H9 (cell line): ENCODE data around the gene SPTBN5. TPM values are rescaled to one million over a fixed set of nuclear protein-coding genes. Genes with fewer than 3 reads are reported as not detected.

Source experiments
- DNase-seq: peaks from one replicate; pipeline ENCODE4 v3.0.0-alpha.2; 2017
- H2AFZ ChIP-seq: one replicate; pipeline ENCODE4 v1.6.1; 2013; ENCODE audit warnings: mild to moderate bottlenecking, low read length, control low read depth, moderate library complexity
- H2AK5ac ChIP-seq: 2 replicates; pipeline ENCODE4 v1.6.1; 2013; ENCODE audit warnings: low read length, control low read depth, mixed read lengths; ENCODE audit not compliant: insufficient read length
- H2BK120ac ChIP-seq: one replicate; pipeline ENCODE4 v1.6.1; 2013; ENCODE audit warnings: low read depth, mild to moderate bottlenecking, low read length, control low read depth, inconsistent platforms; ENCODE audit not compliant: poor library complexity, severe bottlenecking
- H2BK12ac ChIP-seq: 2 replicates; pipeline ENCODE4 v1.6.1; 2013; ENCODE audit warnings: low read length, control low read depth, mixed read lengths, low read depth; ENCODE audit not compliant: insufficient read length
- H2BK15ac ChIP-seq: 2 replicates; pipeline ENCODE4 v1.6.1; 2013; ENCODE audit warnings: low read depth, low read length, control low read depth
- H2BK20ac ChIP-seq: one replicate; pipeline ENCODE4 v1.6.1; 2013; ENCODE audit warnings: low read depth, mild to moderate bottlenecking, low read length, control low read depth, inconsistent platforms; ENCODE audit not compliant: poor library complexity, severe bottlenecking
- H2BK5ac ChIP-seq: 2 replicates; pipeline ENCODE4 v1.6.1; 2013; ENCODE audit warnings: low read length, control low read depth, mixed read lengths; ENCODE audit not compliant: insufficient read length
- H3K14ac ChIP-seq: 2 replicates; pipeline ENCODE4 v1.6.1; 2013; ENCODE audit warnings: low read length, control low read depth; ENCODE audit not compliant: insufficient read depth
- H3K18ac ChIP-seq: 2 replicates; pipeline ENCODE4 v1.6.1; 2013; ENCODE audit warnings: low read depth, mild to moderate bottlenecking, mixed read lengths, low read length, control low read depth; ENCODE audit not compliant: insufficient read length
- H3K23ac ChIP-seq: 2 replicates; pipeline ENCODE4 v1.6.1; 2013; ENCODE audit warnings: low read length, control low read depth, mixed read lengths, low read depth; ENCODE audit not compliant: insufficient read length
- H3K23me2 ChIP-seq: 2 replicates; pipeline ENCODE4 v1.6.1; 2013; ENCODE audit warnings: low read depth, mild to moderate bottlenecking, mixed read lengths, low read length, control low read depth; ENCODE audit not compliant: insufficient read length, poor library complexity, severe bottlenecking
- H3K27ac ChIP-seq: 2 replicates; pipeline ENCODE4 v1.5.1; 2013; ENCODE audit warnings: low read length, control low read depth, mixed read lengths, low read depth; ENCODE audit not compliant: insufficient read length
- H3K27me3 ChIP-seq: 2 replicates; pipeline ENCODE4 v1.6.1; 2013; ENCODE audit warnings: low read length, control low read depth, inconsistent platforms; ENCODE audit not compliant: insufficient read depth
- H3K4ac ChIP-seq: 2 replicates; pipeline ENCODE4 v1.6.1; 2013; ENCODE audit warnings: low read depth, mild to moderate bottlenecking, control low read depth, inconsistent platforms, low read length, moderate library complexity
- H3K4me1 ChIP-seq: 2 replicates; pipeline ENCODE4 v1.6.1; 2013; ENCODE audit warnings: low read length, control low read depth, inconsistent platforms; ENCODE audit not compliant: insufficient read depth
- H3K4me2 ChIP-seq: 2 replicates; pipeline ENCODE4 v1.6.1; 2013; ENCODE audit warnings: low read length, control low read depth, mixed read lengths; ENCODE audit not compliant: insufficient read length, insufficient read depth
- H3K56ac ChIP-seq: 2 replicates; pipeline ENCODE4 v1.6.1; 2013; ENCODE audit warnings: low read depth, mild to moderate bottlenecking, mixed read lengths, low read length, control low read depth; ENCODE audit not compliant: insufficient read length
- H3K79me1 ChIP-seq: 2 replicates; pipeline ENCODE4 v1.6.1; 2013; ENCODE audit warnings: low read depth, mild to moderate bottlenecking, moderate library complexity, low read length, control low read depth, inconsistent platforms; ENCODE audit not compliant: insufficient read depth, poor library complexity, severe bottlenecking
- H3K79me2 ChIP-seq: 2 replicates; pipeline ENCODE4 v1.6.1; 2013; ENCODE audit warnings: low read length, control low read depth, inconsistent platforms; ENCODE audit not compliant: insufficient read depth
- H3K9ac ChIP-seq: 2 replicates; pipeline ENCODE4 v1.6.1; 2013; ENCODE audit warnings: low read length, control low read depth, mixed read lengths; ENCODE audit not compliant: insufficient read length; ENCODE audit errors: extremely low read depth
- H3K9me3 ChIP-seq: one replicate; pipeline ENCODE4 v1.6.1; 2013; ENCODE audit warnings: low read depth, low read length, inconsistent platforms; ENCODE audit not compliant: control insufficient read depth
- H3T11ph ChIP-seq: one replicate; pipeline ENCODE4 v1.6.1; 2013; ENCODE audit warnings: mild to moderate bottlenecking, low read length, control low read depth, inconsistent platforms
- H4K20me1 ChIP-seq: one replicate; pipeline ENCODE4 v1.6.1; 2013; ENCODE audit not compliant: control insufficient read depth, insufficient read length, insufficient read depth
- H4K5ac ChIP-seq: 2 replicates; pipeline ENCODE4 v1.6.1; 2013; ENCODE audit warnings: low read depth, mild to moderate bottlenecking, mixed read lengths, low read length, control low read depth; ENCODE audit not compliant: insufficient read length
- H4K8ac ChIP-seq: replicated peaks from 2 replicates; pipeline ENCODE4 v1.6.1; 2013; ENCODE audit warnings: low read length, control low read depth, mixed read lengths, low read depth; ENCODE audit not compliant: insufficient read length
- H4K91ac ChIP-seq: 2 replicates; pipeline ENCODE4 v1.6.1; 2013; ENCODE audit warnings: low read depth, mild to moderate bottlenecking, moderate library complexity, mixed read lengths, low read length, control low read depth; ENCODE audit not compliant: insufficient read length
- H3K27ac Mint-ChIP-seq, 3 experiments: 2 replicates in 2 of 3; 3 replicates in 1 of 3; pipeline ENCODE4 v1.8.0; 2020 to 2021; ENCODE audit warnings: mixed read lengths in 3 of 3, mild to moderate bottlenecking in 1 of 3, moderate library complexity in 1 of 3
- H3K27me3 Mint-ChIP-seq: 2 replicates; pipeline ENCODE4 v1.8.0; 2021; ENCODE audit warnings: low read depth, mild to moderate bottlenecking, moderate library complexity, mixed read lengths
- H3K36me3 Mint-ChIP-seq, 3 experiments: 2 replicates in 2 of 3; 3 replicates in 1 of 3; pipeline ENCODE4 v1.8.0; 2020 to 2021; ENCODE audit warnings: low read depth in 3 of 3, mixed read lengths in 3 of 3; ENCODE audit not compliant: insufficient read depth in 1 of 3
- H3K4me1 Mint-ChIP-seq, 2 experiments: 2 replicates each; pipeline ENCODE4 v1.8.0; 2020; ENCODE audit warnings: mixed read lengths in 2 of 2
- H3K4me3 Mint-ChIP-seq, 2 experiments: 2 replicates in 1 of 2; 3 replicates in 1 of 2; pipeline ENCODE4 v1.8.0; 2020 to 2021; ENCODE audit warnings: mild to moderate bottlenecking in 2 of 2, mixed read lengths in 2 of 2, moderate library complexity in 1 of 2
- H3K9me3 Mint-ChIP-seq, 2 experiments: 2 replicates in 1 of 2; 3 replicates in 1 of 2; pipeline ENCODE4 v1.8.0; 2020; ENCODE audit warnings: mild to moderate bottlenecking in 2 of 2, mixed read lengths in 2 of 2, moderate library complexity in 1 of 2
- CTCF ChIP-seq: fragments of 200-600 bp; sonication (generic); conservative IDR thresholded peaks from 3 replicates; pipeline ENCODE4 v1.8.0; 2021; ENCODE audit warnings: antibody characterized with exemption, mild to moderate bottlenecking
- WGBS: extraction: QIAGEN DNeasy Blood & Tissue Kit; methylation state at CpG from one replicate; pipeline ENCODE4 v1.1.7; 2013; ENCODE audit warnings: missing lambda C conversion rate, low lambda C conversion rate, mixed read lengths; ENCODE audit not compliant: insufficient read length; ENCODE audit errors: extremely low coverage; 5-methylcytosine and 5-hydroxymethylcytosine counted together
- total RNA-seq: library from RNA; stranded (reverse); gene quantifications from 2 replicates; pipeline ENCODE4 v1.2.1, GENCODE V29; 2021

The SPTBN5 gene
- total RNA-seq, 1 experiment from 2014 or later = 0.90 TPM

- Mint-ChIP-seq H3K4me1 (no peaks in the 10 kb centered on the region), H3K4me3 (no peak overlapping the region), H3K27me3 (no peaks in the 10 kb centered on the region), H3K9me3 (no peaks in the 10 kb centered on the region), H3K36me3 (peaks cover 5 to 15% (median 8%) of the 10 kb centered on the region in 3 experiments; a peak in 6 of 7 replicates), H3K27ac (peak overlapping the region in 1 of 3 experiments; percentile 36; a peak in 1 of 7 replicates)
- no peak overlapping the region for H3K56ac ChIP-seq
- H2AFZ ChIP-seq = no peak overlapping the region
- no peak overlapping the region for H3K4ac ChIP-seq
- H3T11ph ChIP-seq = no peak overlapping the region
- TF ChIP-seq CTCF = no peak
- H4K20me1 ChIP-seq = peaks cover 3% of the 10 kb centered on the region
- H3K27me3 ChIP-seq = no peaks in the 10 kb centered on the region
- no CpG with 5 or more reads among the region's 10 CpGs for WGBS
- no peaks in the 10 kb centered on the region for H3K79me1 ChIP-seq
- no peak overlapping the region for H2BK120ac ChIP-seq
- no peak for DNase-seq
- H3K14ac ChIP-seq = no peak overlapping the region
- H3K4me1 ChIP-seq = no peaks in the 10 kb centered on the region
- no peak overlapping the region for H2BK12ac ChIP-seq
- no peaks in the 10 kb centered on the region for H3K79me2 ChIP-seq
- no peak overlapping the region for H3K4me2 ChIP-seq
- H4K8ac ChIP-seq = no peak overlapping the region
- H4K5ac ChIP-seq = no peak overlapping the region
- no peaks in the 10 kb centered on the region for H3K9me3 ChIP-seq
- no peaks in the 10 kb centered on the region for H3K23me2 ChIP-seq
- H4K91ac ChIP-seq = no peak overlapping the region
- no peak overlapping the region for H3K9ac ChIP-seq
- H3K23ac ChIP-seq = no peak overlapping the region
- no peak overlapping the region for H2BK20ac ChIP-seq
- no peak overlapping the region for H2BK5ac ChIP-seq
- no peak overlapping the region for H3K27ac ChIP-seq
- H2AK5ac ChIP-seq = no peak overlapping the region
- H3K18ac ChIP-seq = no peak overlapping the region
- no peak overlapping the region for H2BK15ac ChIP-seq
These were observed 52.7 kb downstream of the SPTBN5 start for GRCh38 chr15:41841131-41841530.
